Middle frontal gyrus (tissue), 1 donor: ENCODE data around the gene ARL5C.

Experiments used
- DNase-seq: peaks from one replicate; pipeline ENCODE4 v3.0.0-alpha.2; 2015; ENCODE audit warnings: low spot score; ENCODE audit errors: extremely low spot score

Gene ARL5C

GRCh38 chr17:39194089-39194984 is 28.4 kb upstream of the ARL5C start:
- peak; percentile 64 for DNase-seq

DNA sequence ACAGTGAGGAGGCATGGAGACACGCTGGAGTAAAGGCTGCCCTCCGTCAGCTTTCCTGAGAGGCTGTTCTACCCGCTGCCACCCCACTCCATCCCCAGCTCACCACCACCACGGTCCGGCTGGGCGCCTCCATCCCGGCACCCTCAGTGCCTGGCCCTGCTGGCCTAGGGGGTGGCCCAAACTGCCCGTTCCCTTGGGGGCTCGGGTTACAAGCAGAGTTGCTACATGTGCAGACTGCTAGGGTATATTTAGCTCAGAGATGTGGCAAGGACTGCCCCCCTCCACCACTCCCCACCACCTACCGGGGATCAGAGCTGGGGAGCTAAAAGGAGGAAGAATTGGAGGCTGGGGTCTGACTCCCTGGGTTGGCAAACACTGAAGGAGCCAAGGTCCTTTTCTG is 27.4 kb upstream of the ARL5C start:
- DNase-seq, result no peak

GRCh38 chr17:39192901-39193300 is 26.9 kb upstream of the ARL5C start:
- DNase-seq, result no peak

DNA sequence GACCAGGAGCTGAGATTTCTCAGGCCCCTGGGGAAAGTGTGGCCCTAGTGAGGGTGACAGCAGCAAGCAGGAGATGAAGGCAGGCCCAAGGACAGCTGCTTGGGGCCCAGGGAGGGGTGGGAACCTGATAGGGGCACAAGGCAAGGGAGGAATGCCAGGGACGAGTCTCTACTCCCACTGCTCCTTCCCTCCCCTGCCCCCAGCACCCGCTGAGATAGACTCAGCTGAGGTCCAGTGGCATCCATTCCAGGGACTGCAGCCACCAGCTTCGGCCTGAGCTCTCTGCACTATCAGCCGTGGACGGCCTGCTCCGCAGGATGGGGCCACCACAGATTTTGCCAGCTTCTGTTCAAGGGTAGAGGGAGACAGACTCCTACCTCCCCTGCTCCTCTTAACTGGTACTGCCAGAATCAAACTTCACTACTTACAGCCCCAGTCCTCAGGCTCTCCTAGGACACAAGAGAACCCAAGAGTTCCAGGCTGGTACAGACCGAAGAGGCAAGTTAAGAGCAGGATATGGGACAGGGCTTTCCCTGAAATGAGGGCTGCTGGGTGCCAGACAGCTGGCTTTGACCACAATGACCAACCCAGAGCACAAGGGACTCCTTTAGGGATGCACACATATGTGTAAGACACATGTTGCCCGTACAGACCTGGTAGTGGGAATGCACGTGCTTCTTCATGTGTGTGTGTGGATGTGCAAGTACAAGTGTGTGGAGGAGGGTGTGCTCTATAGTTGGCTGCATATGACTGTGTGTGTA is 26.0 kb upstream of the ARL5C start:
- no peak for DNase-seq

DNA sequence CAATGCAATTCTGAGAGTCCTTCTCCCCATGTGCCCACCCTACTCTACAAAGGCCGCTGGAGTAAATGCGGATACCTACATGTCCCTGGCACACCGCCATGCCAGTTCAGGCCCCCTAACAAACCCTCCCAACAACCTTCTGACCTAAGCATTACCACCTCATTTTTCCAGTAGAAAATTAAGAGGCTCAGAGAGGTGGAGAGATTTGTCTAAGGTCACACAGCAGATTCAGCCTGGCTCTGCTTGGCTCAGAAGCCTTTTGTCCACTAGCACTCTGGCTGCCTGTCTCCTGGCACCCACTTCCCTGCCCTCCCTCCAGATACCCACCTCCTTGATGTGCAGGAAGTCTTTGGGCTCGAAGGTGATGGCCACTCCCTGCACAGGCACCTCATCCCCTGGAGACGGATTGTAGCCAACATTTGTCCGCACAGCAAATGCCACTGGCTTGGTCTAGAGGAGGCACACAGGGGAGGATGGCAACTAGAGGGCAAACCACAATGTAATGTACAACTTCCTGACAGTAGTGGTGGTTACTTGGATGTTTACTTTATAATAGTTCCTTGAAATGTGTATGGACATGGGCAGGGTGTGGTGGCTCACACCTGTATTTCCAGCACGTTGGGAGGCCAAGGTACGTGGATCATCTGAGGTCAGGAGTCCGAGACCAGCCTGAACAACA is 21.3 kb upstream of the ARL5C start:
- DNase-seq, result no peak

DNA sequence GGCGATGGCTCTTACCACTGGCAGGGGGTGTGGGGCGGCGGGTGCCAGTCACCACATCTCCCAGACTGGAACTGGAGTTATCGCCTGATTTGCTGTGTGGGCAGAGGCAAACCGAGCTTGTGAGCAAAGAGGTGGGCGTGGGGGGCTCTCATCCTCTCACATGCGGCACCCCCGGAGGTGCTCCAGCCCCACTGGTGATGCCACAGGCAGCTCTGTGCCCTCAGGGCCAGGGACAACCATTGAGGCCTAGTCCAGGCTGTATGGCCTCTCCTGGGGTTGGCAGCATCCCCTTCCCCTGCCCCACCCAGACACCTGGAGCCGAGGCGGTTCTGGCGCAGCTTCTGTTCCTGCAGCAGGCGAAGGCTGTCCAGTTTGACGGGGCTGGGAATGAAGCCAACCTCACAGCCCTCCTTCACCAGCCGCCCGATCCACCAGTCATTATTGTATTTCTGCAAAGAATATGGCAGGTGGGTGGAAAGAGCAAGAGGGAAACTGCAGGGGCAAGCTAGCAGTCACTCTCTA is 20.6 kb upstream of the ARL5C start:
- DNase-seq, result no peak

- no peak for DNase-seq
Observed at GRCh38 chr17:39183720-39184119, 17.8 kb upstream of the ARL5C start.

GRCh38 chr17:39183045-39183444 is 17.1 kb upstream of the ARL5C start:
- DNase-seq, result no peak

- no peak for DNase-seq
Observed at GRCh38 chr17:39181303-39181702, 15.3 kb upstream of the ARL5C start.

DNA sequence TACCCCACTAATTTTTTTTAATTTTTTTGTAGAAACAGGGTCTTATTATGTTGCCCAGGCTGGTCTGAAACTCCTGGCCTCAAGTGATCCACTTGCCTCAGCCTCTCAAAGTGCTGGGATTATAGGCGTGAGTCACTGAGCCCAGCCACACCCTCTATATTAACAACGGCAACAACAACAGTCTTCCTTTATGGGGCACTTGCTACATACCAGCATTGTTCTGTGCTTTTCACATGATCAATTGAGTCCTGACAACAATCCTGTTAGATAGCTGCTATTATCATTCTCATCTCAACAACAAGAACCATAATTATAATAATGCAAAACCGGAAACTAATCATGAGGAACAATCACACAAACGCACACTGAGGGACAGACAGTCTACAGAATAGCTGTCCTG is 12.6 kb upstream of the ARL5C start:
- no peak for DNase-seq

- no peak for DNase-seq
Observed at GRCh38 chr17:39177256-39177655, 11.3 kb upstream of the ARL5C start.

DNA sequence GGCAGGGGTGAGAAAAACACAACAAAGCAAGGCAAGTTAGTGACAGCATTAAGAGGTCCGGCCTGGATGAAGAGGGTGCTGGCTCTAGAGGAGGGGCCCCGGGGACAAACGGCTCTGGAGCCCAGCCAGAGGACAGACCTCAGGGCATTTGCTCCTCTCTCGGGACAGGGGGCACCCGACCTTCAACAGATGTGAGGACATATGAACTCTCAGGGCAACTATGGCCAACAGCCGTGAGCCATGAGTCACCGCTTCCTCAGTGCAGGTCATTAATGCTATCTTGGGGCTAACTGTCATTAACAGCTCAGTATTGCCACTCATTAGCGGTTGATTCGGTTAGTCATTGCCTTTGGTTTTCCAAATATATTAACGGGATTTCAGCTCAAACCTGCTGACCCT is 9.7 kb upstream of the ARL5C start:
- DNase-seq, result no peak

DNA sequence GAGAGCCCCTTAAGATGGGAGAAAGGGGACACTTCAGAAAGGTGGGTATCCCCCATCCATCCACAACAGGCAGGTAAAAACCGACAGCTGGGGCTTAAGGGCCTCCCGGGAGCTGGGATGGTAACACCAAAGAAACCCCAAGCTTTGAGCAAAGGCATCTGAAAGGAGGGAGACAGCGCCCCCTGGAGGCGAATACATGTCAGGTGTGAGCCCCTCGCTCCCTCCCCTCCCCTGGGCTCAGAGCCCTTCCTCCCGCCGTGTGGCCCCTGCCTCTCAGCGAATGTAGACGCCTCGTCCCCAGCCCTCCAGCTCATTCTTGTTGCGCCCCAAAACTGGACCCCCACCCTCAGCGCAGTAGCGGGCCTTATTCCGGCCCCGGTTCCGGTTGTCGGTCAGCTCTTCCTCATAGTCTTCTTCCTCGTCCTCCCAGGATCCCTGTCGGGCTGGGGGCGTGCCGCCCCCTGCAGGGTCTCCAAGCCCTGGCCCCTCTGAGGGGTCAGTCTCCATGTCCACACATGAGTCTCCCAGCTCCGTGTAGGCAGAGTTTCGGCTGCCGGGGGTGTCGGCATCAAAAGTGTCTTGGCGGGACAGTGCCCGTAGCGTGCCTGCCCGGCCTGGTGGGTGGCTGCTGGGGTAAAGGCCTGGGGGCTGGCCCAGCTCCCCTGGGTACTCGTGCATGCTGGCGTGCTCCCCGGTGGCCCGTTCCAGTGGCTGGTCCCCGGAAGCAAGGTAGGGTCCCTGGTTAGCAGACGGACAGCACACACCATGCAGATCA is 9.1 kb upstream of the ARL5C start:
- DNase-seq, result peak; percentile 49

GRCh38 chr17:39173526-39174274 is 7.7 kb upstream of the ARL5C start:
- DNase-seq, result no peak

DNA sequence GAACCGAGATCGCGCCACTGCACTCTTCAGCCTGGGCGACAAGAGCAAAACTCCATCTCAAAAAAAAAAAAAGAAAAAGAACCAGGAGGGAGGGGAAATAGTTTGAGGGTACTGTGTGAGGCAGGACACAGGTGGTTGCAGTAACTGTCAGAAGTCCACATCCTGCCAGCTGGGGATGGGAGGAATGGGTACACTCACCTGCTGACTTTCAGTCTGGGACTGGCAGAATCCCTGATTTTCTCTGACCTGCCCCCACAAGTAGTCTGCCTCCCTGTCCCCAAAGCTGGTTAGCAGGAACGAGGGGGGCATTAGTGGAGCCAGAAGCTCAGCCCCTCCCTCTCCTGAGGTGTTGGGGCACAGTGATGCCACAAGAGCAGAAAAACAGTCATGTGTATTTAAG is 7.1 kb upstream of the ARL5C start:
- no peak for DNase-seq

GRCh38 chr17:39171933-39172332 is 6.0 kb upstream of the ARL5C start:
- DNase-seq, result no peak

DNA sequence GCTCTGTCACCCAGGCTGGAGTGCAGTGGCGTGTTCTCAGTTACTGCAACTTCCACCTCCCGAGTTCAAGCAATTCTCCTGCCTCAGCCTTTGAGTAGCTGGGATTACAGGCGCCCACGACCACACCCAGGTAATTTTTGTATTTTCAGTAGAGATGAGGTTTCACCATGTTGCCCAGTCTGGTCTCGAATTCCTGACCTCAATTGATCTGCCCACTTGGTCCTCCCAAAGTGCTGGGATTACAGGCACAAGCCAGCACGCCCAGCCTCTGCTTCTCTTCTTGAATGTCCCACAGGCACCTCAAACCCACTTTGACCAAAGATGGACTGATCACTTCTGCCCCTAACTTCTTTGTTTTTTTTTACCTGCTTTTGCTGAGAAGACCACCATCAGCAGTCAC is 4.6 kb upstream of the ARL5C start:
- no peak for DNase-seq

DNA sequence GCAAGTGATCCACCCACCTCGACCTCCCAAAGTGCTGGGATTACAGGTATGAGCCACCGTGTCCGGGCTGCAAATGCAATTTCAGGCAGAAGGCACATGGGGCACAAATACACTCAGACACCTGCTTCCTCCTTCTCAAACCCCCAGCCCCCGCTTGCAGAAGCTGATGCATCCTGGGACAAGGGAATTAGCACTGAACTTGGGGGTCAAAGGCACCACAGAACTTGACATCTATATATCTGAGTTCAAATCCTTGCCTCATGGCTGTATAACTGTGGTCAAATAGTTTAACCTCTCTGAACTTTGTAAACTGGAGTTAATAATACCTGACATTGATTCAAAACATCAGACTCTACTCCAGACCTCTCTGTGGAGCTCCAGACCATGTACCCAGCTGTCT is 4.1 kb upstream of the ARL5C start:
- no peak for DNase-seq

DNA sequence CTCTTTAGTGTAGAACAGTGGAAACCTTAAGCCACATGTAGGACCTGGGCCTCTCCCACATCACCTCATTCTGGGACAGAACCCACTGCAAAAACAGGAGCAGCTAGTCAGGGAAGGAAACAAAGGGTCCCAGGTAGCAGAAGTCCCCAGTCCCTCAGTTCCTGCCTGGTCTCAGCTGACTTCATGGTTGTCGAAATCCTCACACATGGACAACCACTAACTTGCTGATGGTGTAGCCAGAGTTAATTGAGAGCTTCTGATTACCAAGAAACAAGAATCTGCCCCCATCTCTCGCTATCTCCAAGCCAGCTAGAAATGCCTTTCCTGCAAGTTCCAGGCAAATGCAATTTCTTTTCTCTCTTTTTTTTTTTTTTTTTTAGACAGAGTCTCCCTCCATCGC is 3.6 kb upstream of the ARL5C start:
- no peak for DNase-seq

GRCh38 chr17:39169101-39169500 is 3.1 kb upstream of the ARL5C start:
- no peak for DNase-seq
